Measurements from ENCODE around the gene LRP1.

The LRP1 gene

DNA sequence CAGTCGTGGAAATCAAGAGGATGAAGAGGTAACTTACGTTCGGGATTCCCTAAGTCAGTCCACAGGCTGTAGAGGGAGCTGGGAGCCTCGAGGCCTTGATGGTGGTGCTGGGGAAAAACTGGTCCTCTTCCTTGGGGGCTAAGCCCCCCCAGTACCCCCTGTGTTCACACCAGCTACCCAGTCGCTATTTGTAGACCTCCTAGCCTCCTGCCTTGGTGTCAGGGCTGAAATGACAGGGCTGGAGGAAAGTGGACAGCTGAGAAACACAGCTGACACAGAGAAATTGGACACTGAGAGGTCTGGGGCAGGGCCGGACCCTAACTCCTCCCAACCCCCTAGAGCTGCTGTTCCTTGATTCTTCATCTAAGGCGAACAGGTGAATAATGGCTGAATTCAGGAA, 122.7 kb downstream of the LRP1 start, which contains the start of gene STAC3:
STAC3 (minus strand) TSS at position 232 of the 400 bp plus-strand sequence. CDS start 1,551 bp downstream, outside the sequence.
- no peak within 1 kb of the TSS for H3K4me3 ChIP-seq (ENCODE audit: low read depth, low read length)
- TF ChIP-seq, protein P1, sequence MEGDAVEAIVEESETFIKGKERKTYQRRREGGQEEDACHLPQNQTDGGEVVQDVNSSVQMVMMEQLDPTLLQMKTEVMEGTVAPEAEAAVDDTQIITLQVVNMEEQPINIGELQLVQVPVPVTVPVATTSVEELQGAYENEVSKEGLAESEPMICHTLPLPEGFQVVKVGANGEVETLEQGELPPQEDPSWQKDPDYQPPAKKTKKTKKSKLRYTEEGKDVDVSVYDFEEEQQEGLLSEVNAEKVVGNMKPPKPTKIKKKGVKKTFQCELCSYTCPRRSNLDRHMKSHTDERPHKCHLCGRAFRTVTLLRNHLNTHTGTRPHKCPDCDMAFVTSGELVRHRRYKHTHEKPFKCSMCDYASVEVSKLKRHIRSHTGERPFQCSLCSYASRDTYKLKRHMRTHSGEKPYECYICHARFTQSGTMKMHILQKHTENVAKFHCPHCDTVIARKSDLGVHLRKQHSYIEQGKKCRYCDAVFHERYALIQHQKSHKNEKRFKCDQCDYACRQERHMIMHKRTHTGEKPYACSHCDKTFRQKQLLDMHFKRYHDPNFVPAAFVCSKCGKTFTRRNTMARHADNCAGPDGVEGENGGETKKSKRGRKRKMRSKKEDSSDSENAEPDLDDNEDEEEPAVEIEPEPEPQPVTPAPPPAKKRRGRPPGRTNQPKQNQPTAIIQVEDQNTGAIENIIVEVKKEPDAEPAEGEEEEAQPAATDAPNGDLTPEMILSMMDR (IDR thresholded peaks at IDR 0.05; ENCODE audit: control insufficient read depth, extremely low read depth, insufficient read depth): no peak
- DNase-seq (ENCODE audit: low read depth): no peak

DNA sequence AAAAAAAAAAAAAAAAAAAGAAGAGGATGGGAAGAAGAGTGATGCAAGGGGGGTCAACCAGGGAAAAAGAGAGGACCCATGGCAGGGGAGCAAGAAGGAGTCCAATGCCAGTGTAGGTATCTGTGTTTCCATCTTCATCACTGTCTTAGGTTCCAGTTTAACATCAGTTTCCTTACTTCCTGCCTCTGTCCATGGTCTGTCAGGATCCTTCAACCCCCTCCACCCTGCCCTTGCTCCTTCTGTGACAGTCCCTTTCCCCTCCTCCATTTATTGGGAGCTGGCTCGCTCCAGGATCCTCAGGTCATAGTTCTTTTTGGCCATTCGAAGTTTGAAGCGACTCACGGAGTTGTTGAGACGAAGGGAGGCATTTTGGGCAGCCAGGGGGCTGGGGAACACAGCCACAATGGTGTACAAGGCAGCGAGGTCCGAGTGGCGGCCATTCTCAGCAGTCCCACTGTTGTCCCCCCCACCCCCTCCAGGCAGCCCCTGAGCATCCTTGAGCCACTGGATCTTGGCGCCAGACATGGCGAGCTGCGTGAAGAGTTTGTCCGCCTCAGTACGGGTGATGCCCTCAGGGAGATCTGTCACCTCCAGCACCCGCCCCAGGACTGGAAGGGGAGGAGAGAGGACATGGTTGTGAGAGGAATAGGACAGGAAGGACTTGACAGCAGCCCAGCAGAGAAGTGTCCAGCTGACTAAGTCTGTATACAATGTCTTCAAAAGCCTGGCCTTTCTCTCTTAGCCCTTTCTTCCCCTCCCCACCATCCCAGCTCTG, 126.4 kb downstream of the LRP1 start:
- TF ChIP-seq, protein P1 (IDR thresholded peaks at IDR 0.05; ENCODE audit: control insufficient read depth, extremely low read depth, insufficient read depth): no peak
- no peak for DNase-seq (ENCODE audit: low read depth)

DNA sequence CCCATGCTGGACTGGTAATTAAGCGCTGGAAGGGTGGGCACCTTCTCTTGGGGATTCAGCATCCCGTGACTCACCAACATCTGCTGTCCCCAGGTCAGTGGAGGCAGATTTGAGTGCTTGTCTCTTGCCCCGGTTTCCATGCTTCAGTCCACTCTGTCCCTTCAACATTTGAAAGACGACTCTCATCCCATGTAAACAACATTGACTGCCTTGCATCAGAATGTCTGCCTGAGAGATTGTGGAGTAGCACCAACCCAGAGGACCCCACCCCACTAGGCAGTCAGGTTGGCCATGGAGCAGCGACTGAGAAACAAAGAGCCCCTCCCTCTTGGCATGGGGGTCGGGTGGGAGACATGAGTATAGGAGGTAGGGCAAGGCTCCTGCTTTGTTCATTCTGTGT, 127.6 kb downstream of the LRP1 start:
- TF ChIP-seq, protein P1 (IDR thresholded peaks at IDR 0.05; ENCODE audit: control insufficient read depth, extremely low read depth, insufficient read depth): no peak
- DNase-seq (ENCODE audit: low read depth): no peak

More for the DNA sequence above, 126.4 kb downstream of the LRP1 start:
- no peak overlapping the region for H3K4me3 ChIP-seq (ENCODE audit: low read depth, low read length)

DNA sequence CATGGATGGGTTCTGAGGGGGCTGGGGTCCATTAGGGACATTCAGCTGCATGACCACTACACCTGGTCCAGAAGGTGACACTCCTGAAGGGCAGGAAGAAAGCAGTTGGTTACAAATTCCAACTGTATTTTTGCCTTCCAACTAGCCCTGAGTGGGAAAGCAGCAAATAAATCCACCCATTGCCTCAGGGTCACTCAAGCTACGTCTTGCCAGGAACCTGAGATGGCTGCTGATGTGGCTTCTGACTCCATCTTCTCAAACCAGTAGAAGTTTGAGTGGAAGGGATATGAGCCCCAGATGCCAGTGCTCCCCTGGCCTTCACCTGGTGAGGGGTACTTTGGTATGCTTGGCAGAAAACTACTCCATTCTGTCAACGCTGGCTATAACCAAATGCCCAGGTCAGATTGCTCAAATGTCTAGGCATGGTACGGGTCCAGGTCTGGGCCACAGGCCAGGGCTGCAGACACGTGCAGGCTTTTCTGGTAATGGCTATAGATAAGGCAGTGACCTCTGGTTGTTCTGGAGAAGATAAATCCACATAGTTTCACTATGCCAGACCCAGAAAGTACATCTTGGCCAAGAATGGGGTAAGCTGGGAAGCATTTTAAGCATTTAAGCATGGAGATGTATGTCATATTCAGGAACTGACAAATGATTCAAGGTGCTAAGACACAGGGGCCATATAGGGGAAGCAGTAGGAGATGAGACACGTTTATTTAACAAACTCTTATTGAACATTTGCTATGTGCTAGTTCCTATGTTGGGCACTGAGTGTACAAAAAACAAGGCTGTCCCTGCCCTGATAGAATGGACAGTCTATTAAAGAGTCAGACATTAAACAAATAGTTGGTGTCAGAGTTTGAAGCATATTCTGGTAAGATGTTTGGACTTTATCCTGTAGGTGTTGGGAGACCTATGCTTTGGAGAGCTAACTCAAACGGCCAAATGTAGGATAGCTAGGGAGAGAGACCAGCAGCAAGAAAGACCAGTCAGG, 131.0 kb downstream of the LRP1 start:
- no peak overlapping the region for H3K4me3 ChIP-seq (ENCODE audit: low read depth, low read length)
- TF ChIP-seq, protein P1 (IDR thresholded peaks at IDR 0.05; ENCODE audit: control insufficient read depth, extremely low read depth, insufficient read depth): no peak
- DNase-seq (ENCODE audit: low read depth): no peak

More for the DNA sequence above, 127.6 kb downstream of the LRP1 start:
- no peak overlapping the region for H3K4me3 ChIP-seq (ENCODE audit: low read depth, low read length)

DNA sequence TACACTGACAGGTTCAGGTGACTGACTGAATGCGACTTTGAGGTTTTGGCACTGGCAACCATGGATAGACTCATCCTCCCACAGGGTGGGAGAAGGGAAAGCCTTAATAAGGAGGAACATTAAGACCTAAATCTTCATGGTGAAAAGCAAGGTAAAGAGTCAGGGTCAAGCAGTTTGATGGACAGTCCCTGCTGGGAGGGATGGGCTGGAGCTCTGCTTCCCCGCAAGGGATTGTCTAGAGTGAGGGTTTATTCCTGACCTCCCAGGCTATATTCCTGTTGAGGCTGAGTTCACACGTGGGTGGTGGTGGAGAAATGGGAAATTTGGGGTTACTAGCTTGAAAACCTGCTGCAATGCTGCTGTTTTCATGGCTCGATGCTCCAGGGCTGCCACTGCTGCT, 132.1 kb downstream of the LRP1 start:
- TF ChIP-seq, protein P1 (IDR thresholded peaks at IDR 0.05; ENCODE audit: control insufficient read depth, extremely low read depth, insufficient read depth): no peak
- DNase-seq (ENCODE audit: low read depth): no peak
- no peak overlapping the region for H3K4me3 ChIP-seq (ENCODE audit: low read depth, low read length)

DNA sequence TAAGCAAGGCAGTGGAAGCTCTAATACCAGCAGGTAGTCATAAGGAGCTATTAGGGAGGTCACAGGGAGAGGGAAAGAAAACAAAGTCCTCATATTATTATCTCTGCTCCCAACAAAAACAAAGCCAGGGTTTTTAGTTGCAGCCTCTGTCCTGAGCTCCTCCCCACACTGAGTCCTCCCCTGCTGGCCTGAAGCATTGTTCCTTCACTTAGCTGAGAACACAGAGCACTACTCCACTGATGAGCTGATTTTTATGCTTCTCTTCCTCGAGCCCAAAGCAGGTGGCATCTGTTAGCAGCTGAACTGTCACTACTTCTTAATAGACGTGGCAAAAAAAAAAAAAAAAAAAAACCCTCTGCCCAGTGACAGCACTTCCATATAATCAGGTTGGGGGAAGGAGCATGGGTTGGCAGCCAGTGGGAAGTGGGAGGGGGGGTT, 133.2 kb downstream of the LRP1 start:
- no peak for DNase-seq (ENCODE audit: low read depth)
- TF ChIP-seq, protein P1 (IDR thresholded peaks at IDR 0.05; ENCODE audit: control insufficient read depth, extremely low read depth, insufficient read depth): no peak
- H3K4me3 ChIP-seq (ENCODE audit: low read depth, low read length): no peak overlapping the region

All from LNCaP clone FGC (cell line).